ENCODE data around the gene RNF223.

DNA sequence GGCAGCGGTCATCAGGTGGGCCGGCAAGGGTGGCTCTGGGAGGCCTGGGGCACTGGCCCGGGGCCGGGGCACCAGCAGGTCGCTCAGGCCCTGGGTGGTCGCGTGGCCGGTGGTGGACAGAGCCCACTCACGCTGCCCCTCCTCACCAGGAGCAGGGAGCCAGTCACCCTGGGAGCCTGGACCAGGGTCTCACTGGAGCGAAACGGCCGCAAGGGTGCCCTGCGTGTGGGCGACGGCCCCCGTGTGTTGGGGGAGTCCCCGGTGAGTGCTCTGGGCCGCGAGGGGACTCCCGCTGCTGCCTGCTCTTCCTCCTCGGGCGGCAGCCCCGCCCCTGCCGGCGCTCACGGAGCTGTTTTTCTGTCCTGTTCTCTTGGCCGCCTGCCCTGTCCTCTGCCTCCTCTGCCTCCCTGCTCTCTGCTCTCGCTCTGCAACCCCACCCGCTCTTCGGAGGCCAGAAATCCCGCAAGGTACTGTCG, 23.5 kb downstream of the RNF223 start:
- TF ChIP-seq, protein P1, sequence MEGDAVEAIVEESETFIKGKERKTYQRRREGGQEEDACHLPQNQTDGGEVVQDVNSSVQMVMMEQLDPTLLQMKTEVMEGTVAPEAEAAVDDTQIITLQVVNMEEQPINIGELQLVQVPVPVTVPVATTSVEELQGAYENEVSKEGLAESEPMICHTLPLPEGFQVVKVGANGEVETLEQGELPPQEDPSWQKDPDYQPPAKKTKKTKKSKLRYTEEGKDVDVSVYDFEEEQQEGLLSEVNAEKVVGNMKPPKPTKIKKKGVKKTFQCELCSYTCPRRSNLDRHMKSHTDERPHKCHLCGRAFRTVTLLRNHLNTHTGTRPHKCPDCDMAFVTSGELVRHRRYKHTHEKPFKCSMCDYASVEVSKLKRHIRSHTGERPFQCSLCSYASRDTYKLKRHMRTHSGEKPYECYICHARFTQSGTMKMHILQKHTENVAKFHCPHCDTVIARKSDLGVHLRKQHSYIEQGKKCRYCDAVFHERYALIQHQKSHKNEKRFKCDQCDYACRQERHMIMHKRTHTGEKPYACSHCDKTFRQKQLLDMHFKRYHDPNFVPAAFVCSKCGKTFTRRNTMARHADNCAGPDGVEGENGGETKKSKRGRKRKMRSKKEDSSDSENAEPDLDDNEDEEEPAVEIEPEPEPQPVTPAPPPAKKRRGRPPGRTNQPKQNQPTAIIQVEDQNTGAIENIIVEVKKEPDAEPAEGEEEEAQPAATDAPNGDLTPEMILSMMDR (IDR thresholded peaks at IDR 0.05) = no peak
- TF ChIP-seq, protein P2, sequence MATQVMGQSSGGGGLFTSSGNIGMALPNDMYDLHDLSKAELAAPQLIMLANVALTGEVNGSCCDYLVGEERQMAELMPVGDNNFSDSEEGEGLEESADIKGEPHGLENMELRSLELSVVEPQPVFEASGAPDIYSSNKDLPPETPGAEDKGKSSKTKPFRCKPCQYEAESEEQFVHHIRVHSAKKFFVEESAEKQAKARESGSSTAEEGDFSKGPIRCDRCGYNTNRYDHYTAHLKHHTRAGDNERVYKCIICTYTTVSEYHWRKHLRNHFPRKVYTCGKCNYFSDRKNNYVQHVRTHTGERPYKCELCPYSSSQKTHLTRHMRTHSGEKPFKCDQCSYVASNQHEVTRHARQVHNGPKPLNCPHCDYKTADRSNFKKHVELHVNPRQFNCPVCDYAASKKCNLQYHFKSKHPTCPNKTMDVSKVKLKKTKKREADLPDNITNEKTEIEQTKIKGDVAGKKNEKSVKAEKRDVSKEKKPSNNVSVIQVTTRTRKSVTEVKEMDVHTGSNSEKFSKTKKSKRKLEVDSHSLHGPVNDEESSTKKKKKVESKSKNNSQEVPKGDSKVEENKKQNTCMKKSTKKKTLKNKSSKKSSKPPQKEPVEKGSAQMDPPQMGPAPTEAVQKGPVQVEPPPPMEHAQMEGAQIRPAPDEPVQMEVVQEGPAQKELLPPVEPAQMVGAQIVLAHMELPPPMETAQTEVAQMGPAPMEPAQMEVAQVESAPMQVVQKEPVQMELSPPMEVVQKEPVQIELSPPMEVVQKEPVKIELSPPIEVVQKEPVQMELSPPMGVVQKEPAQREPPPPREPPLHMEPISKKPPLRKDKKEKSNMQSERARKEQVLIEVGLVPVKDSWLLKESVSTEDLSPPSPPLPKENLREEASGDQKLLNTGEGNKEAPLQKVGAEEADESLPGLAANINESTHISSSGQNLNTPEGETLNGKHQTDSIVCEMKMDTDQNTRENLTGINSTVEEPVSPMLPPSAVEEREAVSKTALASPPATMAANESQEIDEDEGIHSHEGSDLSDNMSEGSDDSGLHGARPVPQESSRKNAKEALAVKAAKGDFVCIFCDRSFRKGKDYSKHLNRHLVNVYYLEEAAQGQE (IDR thresholded peaks at IDR 0.05; ENCODE audit: insufficient read depth in 1 of 2, low read depth in 2 of 2, low read length in 1 of 2) = no peak
- TF ChIP-seq POLR2AphosphoS5 (IDR thresholded peaks at IDR 0.05; ENCODE audit: low read depth, low read length) (no peak), TCF7L2 (IDR thresholded peaks at IDR 0.05; ENCODE audit: low read depth, low read length) (no peak), SIN3A (IDR thresholded peaks at IDR 0.05; ENCODE audit: borderline replicate concordance, insufficient read depth, low read depth, low read length) (no peak)

Data from Panc1 (cell line).